Right atrium auricular region (tissue), 2 donors: ENCODE data around the gene P2RX3. TPM values are rescaled to one million over a fixed set of nuclear protein-coding genes. Genes with fewer than 3 reads are reported as not detected.

Experiments used
- DNase-seq: peaks from one replicate; pipeline ENCODE4 v3.0.0-alpha.2; 2019; ENCODE audit warnings: low spot score
- H3K27ac ChIP-seq, 2 donors: fragments of 200-600 bp; sonication (generic); 1 replicate in 1 of 2; 2 replicates in 1 of 2; pipeline ENCODE4 v1.5.1; 2016 to 2019
- H3K27me3 ChIP-seq, 2 donors: fragments of 200-600 bp; sonication (generic); one replicate each; pipeline versions ENCODE4 v1.5.1 to v1.6.0; 2017 to 2019
- H3K36me3 ChIP-seq: fragments of 200-600 bp; sonication (generic); one replicate; pipeline ENCODE4 v1.5.1; 2016
- H3K4me1 ChIP-seq, 2 donors: fragments of 200-600 bp; sonication (generic); one replicate each; pipeline versions ENCODE4 v1.5.1 to v1.6.0; 2017 to 2019
- H3K4me3 ChIP-seq, 2 donors: fragments of 200-600 bp; sonication (generic); 1 replicate in 1 of 2; 2 replicates in 1 of 2; pipeline ENCODE4 v1.5.1; 2017 to 2019; ENCODE audit warnings: mild to moderate bottlenecking in 1 of 2, moderate library complexity in 1 of 2
- H3K9me3 ChIP-seq, 2 donors: fragments of 200-600 bp; sonication (generic); one replicate each; pipeline ENCODE4 v1.5.1; 2019
- total RNA-seq, 2 donors: library from RNA; depleted of rRNA; stranded (reverse); fragments of >200 nt; gene quantifications; one replicate each; pipeline ENCODE4 v1.1.0, GENCODE V29; 2016
- TF ChIP-seq, protein P1 (sequence below), 2 donors: fragments of 200-600 bp; sonication (generic); IDR thresholded peaks; one replicate each; pipeline ENCODE4 v1.5.1; 2019; ENCODE audit warnings: antibody characterized with exemption in 2 of 2

Gene P2RX3
- total RNA-seq, 2 donors from 2014 or later: 1.4 TPM; not detected in 1

- H3K27ac ChIP-seq: no peak overlapping the region
- peaks cover 70% of the 10 kb centered on the region for H3K36me3 ChIP-seq
- DNase-seq: no peak
- no peaks in the 10 kb centered on the region for H3K9me3 ChIP-seq
- no peaks in the 10 kb centered on the region for H3K27me3 ChIP-seq
- H3K4me1 ChIP-seq: peaks cover 0 to 27% of the 10 kb centered on the region in 2 donors
- TF ChIP-seq, protein P1, sequence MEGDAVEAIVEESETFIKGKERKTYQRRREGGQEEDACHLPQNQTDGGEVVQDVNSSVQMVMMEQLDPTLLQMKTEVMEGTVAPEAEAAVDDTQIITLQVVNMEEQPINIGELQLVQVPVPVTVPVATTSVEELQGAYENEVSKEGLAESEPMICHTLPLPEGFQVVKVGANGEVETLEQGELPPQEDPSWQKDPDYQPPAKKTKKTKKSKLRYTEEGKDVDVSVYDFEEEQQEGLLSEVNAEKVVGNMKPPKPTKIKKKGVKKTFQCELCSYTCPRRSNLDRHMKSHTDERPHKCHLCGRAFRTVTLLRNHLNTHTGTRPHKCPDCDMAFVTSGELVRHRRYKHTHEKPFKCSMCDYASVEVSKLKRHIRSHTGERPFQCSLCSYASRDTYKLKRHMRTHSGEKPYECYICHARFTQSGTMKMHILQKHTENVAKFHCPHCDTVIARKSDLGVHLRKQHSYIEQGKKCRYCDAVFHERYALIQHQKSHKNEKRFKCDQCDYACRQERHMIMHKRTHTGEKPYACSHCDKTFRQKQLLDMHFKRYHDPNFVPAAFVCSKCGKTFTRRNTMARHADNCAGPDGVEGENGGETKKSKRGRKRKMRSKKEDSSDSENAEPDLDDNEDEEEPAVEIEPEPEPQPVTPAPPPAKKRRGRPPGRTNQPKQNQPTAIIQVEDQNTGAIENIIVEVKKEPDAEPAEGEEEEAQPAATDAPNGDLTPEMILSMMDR (IDR thresholded peaks at IDR 0.05): no peak
- H3K4me3 ChIP-seq: no peak overlapping the region
These were observed 71.4 kb downstream of the P2RX3 start for GRCh38 chr11:57409321-57410100.

DNA sequence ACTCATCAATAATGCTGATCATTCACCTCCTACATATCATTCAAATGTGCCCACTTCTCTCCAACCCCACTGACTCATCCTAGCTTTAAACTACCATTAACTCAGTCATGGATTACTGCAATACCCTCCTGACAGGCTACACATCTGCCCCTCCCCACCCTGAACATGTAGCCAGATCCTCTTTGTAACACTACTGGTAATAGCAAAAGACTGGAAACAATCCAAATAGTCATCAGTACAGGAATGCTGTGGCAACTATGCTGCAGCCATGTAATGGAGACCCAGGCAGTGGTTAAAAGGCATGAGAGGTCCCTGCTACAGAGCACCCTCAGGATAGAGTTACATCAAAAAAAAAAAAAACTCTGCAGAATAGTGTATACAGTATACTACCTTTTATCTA is 72.1 kb downstream of the P2RX3 start:
- peaks cover 78% of the 10 kb centered on the region for H3K36me3 ChIP-seq
- DNase-seq: no peak
- no peak overlapping the region for H3K27ac ChIP-seq
- H3K9me3 ChIP-seq: no peaks in the 10 kb centered on the region
- H3K4me1 ChIP-seq: peaks cover 0 to 27% of the 10 kb centered on the region in 2 donors
- no peaks in the 10 kb centered on the region for H3K27me3 ChIP-seq
- no peak overlapping the region for H3K4me3 ChIP-seq
- TF ChIP-seq, protein P1 (IDR thresholded peaks at IDR 0.05): no peak

- no peak overlapping the region for H3K4me3 ChIP-seq
- H3K4me1 ChIP-seq: peaks cover 0 to 12% of the 10 kb centered on the region in 2 donors
- H3K27me3 ChIP-seq: no peaks in the 10 kb centered on the region
- no peaks in the 10 kb centered on the region for H3K9me3 ChIP-seq
- H3K27ac ChIP-seq: no peak overlapping the region
- peaks cover 93% of the 10 kb centered on the region for H3K36me3 ChIP-seq
- TF ChIP-seq, protein P1 (IDR thresholded peaks at IDR 0.05): no peak
- DNase-seq: no peak
These were observed 75.5 kb downstream of the P2RX3 start for GRCh38 chr11:57413681-57414080.

DNA sequence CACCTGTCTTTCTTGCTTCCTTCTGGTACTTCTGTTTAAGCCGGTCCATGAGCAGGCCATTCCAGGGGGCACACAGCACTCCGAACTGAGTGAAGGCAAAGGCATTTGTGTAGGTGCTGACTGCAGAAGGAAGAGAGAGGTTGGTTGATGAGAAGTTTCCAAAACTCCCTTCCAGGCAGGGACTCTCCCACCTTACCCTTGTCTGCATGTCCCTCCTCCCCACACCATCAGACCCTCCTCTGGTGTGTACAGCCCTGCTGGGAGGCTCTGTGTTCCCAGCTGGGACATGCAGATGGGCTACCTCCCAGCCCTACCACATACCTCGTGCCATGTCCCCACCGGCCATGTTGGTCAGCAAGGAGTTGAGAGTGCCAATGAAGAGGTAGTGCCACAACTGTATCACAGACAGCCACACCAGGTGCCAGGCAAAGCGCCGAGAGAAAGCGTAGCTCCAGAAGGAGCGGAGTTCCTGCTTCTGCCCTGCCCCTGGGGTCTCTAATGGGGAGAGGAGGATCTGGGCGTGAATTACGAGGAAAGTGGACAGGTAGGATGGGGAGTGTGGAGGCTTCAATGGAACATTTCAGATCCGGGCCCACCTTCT is 76.6 kb downstream of the P2RX3 start:
- H3K27ac ChIP-seq: no peak overlapping the region

GRCh38 chr11:57416436-57416835 is 78.3 kb downstream of the P2RX3 start:
- peaks cover 0 to 12% of the 10 kb centered on the region in 2 donors for H3K4me1 ChIP-seq
- peaks cover 75% of the 10 kb centered on the region for H3K36me3 ChIP-seq
- H3K27ac ChIP-seq: no peak overlapping the region
- TF ChIP-seq, protein P1 (IDR thresholded peaks at IDR 0.05): no peak
- no peaks in the 10 kb centered on the region for H3K9me3 ChIP-seq
- no peak overlapping the region for H3K4me3 ChIP-seq
- H3K27me3 ChIP-seq: no peaks in the 10 kb centered on the region
- no peak for DNase-seq

More for the DNA sequence above, 76.6 kb downstream of the P2RX3 start:
- peaks cover 84% of the 10 kb centered on the region for H3K36me3 ChIP-seq
- H3K27me3 ChIP-seq: no peaks in the 10 kb centered on the region
- H3K4me3 ChIP-seq: no peak overlapping the region
- no peaks in the 10 kb centered on the region for H3K9me3 ChIP-seq
- TF ChIP-seq, protein P1 (IDR thresholded peaks at IDR 0.05): no peak
- H3K4me1 ChIP-seq: peaks cover 0 to 12% of the 10 kb centered on the region in 2 donors
- no peak for DNase-seq
